Measurements from ENCODE around the gene RAB3C. TPM values are rescaled to one million over a fixed set of nuclear protein-coding genes. Genes with fewer than 3 reads are reported as not detected.

The RAB3C gene
- total RNA-seq, 1 experiment from 2014 or later: not detected

DNA sequence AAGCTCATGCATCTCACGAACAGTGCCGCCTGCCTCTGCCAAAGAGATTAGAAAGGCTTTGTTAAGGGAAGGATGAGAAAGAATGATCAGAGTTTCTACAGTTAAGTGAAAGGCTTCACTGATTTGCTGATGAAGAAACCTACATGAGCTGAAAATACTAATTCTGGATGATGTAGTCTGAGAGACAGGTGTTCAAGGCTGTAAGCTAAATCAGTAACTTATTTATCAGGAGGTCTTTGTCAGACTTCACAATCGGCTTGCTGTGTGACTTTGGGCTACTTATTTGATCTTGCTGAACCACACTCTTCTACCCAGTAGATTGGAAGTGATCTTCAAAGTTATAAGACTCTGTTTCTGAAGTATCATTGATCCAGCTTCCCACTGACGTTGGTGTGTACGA is 264.2 kb downstream of the RAB3C start:
- Histone ChIP-seq H3K4me1 (no peaks in the 10 kb centered on the region), H3K27me3 (no peaks in the 10 kb centered on the region), H3K9me3 (replicated peaks) (no peaks in the 10 kb centered on the region; the same call in 1 of the 2 replicates), H3K36me3 (no peaks in the 10 kb centered on the region), H3K4me3 (no peak overlapping the region), H3K27ac (no peak overlapping the region)
- no peak for DNase-seq

GRCh38 chr5:58849223-58849622 is 266.3 kb downstream of the RAB3C start:
- Histone ChIP-seq H3K27me3 (peaks cover 2% of the 10 kb centered on the region; the same call in 1 of the 2 replicates), H3K36me3 (no peaks in the 10 kb centered on the region), H3K9me3 (replicated peaks) (no peaks in the 10 kb centered on the region), H3K4me1 (no peaks in the 10 kb centered on the region), H3K27ac (no peak overlapping the region), H3K4me3 (no peak overlapping the region)
- no peak for DNase-seq

- peak in 1 of 2 experiments; percentile 59 for DNase-seq
- no peaks in the 10 kb centered on the region for H3K9me3 ChIP-seq (replicated peaks)
- H3K4me1 ChIP-seq: no peaks in the 10 kb centered on the region
- H3K27ac ChIP-seq: no peak overlapping the region
- H3K27me3 ChIP-seq: peaks cover 8% of the 10 kb centered on the region; the same call in 1 of the 2 replicates
- no peaks in the 10 kb centered on the region for H3K36me3 ChIP-seq
- H3K4me3 ChIP-seq: no peak overlapping the region
These were observed 267.2 kb downstream of the RAB3C start for GRCh38 chr5:58849921-58850667.

DNA sequence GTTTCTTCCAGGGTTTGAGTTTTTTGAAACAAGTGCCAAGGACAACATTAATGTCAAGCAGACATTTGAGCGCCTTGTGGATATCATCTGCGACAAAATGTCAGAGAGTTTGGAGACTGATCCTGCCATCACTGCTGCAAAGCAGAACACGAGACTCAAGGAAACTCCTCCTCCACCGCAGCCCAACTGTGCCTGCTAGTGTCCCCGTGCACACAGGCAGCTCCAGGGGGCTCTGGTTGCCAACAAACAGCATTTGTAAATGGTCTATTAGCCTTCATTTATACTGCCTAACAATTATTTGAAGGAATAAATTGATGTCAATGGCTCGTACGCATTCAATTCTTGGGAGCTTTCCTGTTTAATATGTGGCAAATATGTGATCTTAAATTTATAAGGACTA is 268.3 kb downstream of the RAB3C start:
- H3K9me3 ChIP-seq (replicated peaks): no peaks in the 10 kb centered on the region
- H3K27ac ChIP-seq: no peak overlapping the region
- peaks cover 8% of the 10 kb centered on the region; the same call in 1 of the 2 replicates for H3K27me3 ChIP-seq
- H3K4me1 ChIP-seq: no peaks in the 10 kb centered on the region
- no peaks in the 10 kb centered on the region for H3K36me3 ChIP-seq
- no peak overlapping the region for H3K4me3 ChIP-seq
- no peak for DNase-seq

DNA sequence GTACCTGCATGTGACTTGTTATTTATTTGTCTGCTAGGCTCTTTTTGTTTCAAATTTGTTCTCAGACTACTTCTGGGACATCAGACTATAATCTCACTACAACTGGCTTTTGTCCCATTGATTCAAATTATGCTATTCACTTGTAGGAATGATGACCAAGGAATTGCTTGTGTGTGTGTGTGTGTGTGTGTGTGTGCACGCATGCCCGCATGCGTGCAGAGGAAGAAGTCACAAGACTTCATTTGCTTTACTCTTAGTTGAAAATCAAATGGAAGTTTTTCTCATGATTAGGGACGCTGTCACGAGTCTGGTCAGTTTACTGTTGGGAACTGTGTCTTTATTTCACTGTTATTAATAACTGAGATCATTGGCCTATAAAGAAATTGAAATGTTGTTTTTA is 268.7 kb downstream of the RAB3C start:
- H3K4me3 ChIP-seq: no peak overlapping the region
- DNase-seq: no peak
- no peak overlapping the region for H3K27ac ChIP-seq
- H3K36me3 ChIP-seq: no peaks in the 10 kb centered on the region
- no peaks in the 10 kb centered on the region for H3K4me1 ChIP-seq
- H3K27me3 ChIP-seq: peaks cover 8% of the 10 kb centered on the region; the same call in 1 of the 2 replicates
- no peaks in the 10 kb centered on the region for H3K9me3 ChIP-seq (replicated peaks)

DNA sequence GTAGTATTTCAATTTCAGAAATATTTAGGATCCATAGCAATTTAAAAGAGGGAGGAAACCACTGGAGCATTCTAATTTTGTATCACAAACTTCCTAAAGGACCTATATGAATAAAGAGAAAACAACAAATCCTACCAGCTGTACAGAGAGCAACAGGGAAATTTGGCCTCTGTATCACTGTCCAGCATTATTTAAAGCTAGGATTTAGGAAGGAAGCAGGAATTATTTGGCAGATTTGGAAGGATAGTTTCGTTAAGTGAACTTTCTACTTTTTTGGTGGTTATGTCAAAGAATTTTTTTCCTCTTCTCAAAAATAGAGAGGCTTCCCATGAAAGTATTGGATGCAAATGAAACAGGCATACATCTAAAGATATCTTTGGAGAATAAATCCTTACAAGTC is 269.7 kb downstream of the RAB3C start:
- H3K27ac ChIP-seq: no peak overlapping the region
- DNase-seq: no peak
- H3K4me3 ChIP-seq: no peak overlapping the region
- peaks cover 8% of the 10 kb centered on the region; the same call in 1 of the 2 replicates for H3K27me3 ChIP-seq
- H3K9me3 ChIP-seq (replicated peaks): no peaks in the 10 kb centered on the region
- no peaks in the 10 kb centered on the region for H3K4me1 ChIP-seq
- H3K36me3 ChIP-seq: no peaks in the 10 kb centered on the region

- Histone ChIP-seq H3K9me3 (replicated peaks) (no peaks in the 10 kb centered on the region), H3K27ac (no peak overlapping the region), H3K27me3 (peaks cover 8% of the 10 kb centered on the region; the same call in 1 of the 2 replicates), H3K4me3 (no peak overlapping the region), H3K4me1 (no peaks in the 10 kb centered on the region), H3K36me3 (no peaks in the 10 kb centered on the region)
- DNase-seq: no peak
These were observed 271.6 kb downstream of the RAB3C start for GRCh38 chr5:58854441-58854840.

GRCh38 chr5:58855851-58856739 is 273.2 kb downstream of the RAB3C start:
- H3K4me3 ChIP-seq: no peak overlapping the region
- H3K27ac ChIP-seq: no peak overlapping the region
- no peak for DNase-seq
- H3K9me3 ChIP-seq (replicated peaks): no peaks in the 10 kb centered on the region
- no peaks in the 10 kb centered on the region for H3K36me3 ChIP-seq
- H3K4me1 ChIP-seq: no peaks in the 10 kb centered on the region
- peaks cover 11% of the 10 kb centered on the region; the same call in 1 of the 2 replicates for H3K27me3 ChIP-seq

DNA sequence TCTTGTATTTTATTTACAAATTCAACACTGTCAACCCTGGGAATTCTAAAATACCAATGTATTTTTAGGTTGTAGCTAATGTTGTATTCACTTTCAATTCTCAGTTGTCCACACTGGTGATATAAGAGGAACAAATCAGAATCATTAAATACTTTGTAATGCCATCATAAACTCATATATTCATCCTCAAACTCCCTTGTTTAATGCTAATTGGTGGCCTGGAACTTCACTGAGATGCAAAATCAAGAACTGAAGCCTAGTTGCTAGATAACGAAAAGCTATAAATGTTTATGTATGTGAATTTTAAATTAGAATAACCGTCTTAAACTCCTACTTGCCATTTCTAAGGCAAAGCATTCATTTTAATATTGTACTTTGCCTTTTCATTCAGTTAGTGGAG is 274.7 kb downstream of the RAB3C start:
- Histone ChIP-seq H3K4me3 (no peak overlapping the region), H3K4me1 (no peaks in the 10 kb centered on the region), H3K27me3 (peaks cover 11% of the 10 kb centered on the region; the same call in 1 of the 2 replicates), H3K36me3 (no peaks in the 10 kb centered on the region), H3K9me3 (replicated peaks) (no peaks in the 10 kb centered on the region), H3K27ac (no peak overlapping the region)
- DNase-seq: no peak

DNA sequence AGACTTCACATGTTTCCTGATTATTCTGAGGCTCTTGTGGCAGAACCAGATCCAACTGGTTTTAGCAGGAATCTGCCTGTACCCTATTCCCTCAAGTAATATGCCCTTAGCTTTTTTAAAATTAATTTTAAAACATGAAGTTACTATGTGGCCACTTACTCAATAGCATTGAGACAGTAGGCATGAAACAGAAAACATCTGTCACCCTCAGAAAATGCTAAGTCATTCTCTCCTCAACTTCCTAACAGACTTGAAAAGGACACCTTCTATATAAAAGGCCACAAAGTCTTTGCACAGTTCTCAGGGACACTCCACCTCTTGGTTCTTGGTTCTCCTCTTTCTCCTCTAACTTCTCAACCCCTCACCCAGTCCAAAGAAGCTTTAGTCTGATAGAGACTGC is 277.8 kb downstream of the RAB3C start:
- no peak for DNase-seq
- Histone ChIP-seq H3K9me3 (replicated peaks) (no peaks in the 10 kb centered on the region), H3K27ac (no peak overlapping the region), H3K4me3 (no peak overlapping the region), H3K4me1 (no peaks in the 10 kb centered on the region), H3K27me3 (peaks cover 8% of the 10 kb centered on the region; the same call in 1 of the 2 replicates), H3K36me3 (no peaks in the 10 kb centered on the region; the same call in 1 of the 2 replicates)

DNA sequence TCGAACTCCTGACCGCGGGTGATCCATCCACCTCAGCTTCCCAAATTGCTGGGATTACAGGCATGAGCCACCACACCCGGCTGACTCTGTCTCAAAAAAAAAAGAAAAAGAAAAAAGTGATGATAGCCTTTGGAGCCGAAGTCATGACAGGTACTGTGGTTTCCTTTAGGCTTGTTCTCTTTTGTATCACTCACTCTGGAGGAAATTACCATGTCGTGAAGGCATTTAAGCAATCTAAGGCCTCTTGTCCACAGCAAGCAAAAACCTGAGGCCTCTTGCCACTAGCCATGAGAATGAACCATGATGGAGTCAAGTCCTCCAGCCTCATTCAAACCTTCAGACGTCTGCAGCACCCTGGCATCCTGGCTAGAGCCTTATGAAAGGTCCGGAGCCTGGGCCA is 286.1 kb downstream of the RAB3C start:
- H3K4me3 ChIP-seq: no peak overlapping the region
- DNase-seq: no peak
- H3K9me3 ChIP-seq (replicated peaks): no peaks in the 10 kb centered on the region
- no peaks in the 10 kb centered on the region for H3K36me3 ChIP-seq
- no peak overlapping the region for H3K27ac ChIP-seq
- peaks cover 21% of the 10 kb centered on the region for H3K4me1 ChIP-seq
- H3K27me3 ChIP-seq: no peaks in the 10 kb centered on the region

DNA sequence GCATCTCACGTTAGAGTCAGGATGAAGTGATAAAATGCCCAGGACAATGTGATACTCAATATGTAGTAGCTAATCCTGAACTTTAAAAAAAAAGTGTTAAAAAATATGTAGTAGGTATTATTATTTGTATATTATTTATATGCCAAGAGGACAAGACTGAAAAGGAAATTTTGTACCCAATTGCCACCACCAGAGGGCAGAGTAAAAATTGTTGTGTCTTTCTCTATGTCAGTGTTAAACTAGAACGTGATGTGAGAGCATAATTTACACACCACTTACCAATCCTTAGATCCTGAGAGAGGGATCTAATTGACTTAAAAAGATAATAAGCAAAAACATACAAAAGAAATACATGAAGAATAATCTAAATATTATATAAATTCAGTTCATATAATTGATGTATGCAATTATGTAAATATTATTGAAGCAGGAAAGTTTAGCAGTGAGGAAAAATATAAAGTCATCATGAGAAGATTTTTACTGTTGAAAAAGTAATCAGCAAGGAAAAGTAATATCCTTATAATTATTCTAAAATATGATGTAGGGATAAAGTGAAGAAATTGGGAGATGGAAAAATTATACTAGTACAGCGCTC is 288.9 kb downstream of the RAB3C start:
- DNase-seq: peak in 1 of 2 experiments; percentile 72

DNA sequence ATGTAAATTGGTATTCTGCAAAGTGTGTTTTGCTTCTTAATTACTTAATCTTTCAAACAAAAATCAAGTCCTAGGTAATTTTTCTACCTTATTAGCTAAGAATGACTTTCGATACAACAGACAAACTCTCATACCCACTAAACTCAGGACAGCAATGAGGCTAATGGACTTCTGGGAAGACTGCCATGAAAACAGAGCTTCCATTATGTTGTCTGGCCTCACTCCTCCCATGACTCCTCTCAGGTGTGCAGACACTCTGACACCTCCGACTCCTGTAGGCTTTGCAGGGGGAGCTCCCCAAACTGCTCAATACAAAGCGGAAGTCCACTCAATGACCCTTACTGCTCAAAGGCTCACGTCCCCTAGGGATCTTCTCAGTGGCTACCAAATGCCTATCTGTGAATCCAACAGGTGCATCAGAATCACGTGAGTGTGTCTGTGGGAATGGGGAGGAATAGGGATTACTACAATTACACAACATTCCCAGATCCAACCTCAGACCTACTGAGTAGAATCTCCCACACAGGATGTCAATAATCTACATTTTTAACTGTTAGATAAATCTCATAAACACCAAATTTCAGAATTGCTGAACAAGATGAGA is 289.9 kb downstream of the RAB3C start:
- Histone ChIP-seq H3K27me3 (no peaks in the 10 kb centered on the region), H3K27ac (peak overlapping the region; percentile 50; the same call in 1 of the 2 replicates), H3K4me3 (no peak overlapping the region), H3K4me1 (peaks cover 25% of the 10 kb centered on the region), H3K9me3 (replicated peaks) (no peaks in the 10 kb centered on the region), H3K36me3 (no peaks in the 10 kb centered on the region)
- peak; percentile 66 to 86 for DNase-seq

More for the DNA sequence above, 288.9 kb downstream of the RAB3C start:
- no peaks in the 10 kb centered on the region for H3K27me3 ChIP-seq
- no peak overlapping the region for H3K27ac ChIP-seq
- no peaks in the 10 kb centered on the region for H3K9me3 ChIP-seq (replicated peaks)
- H3K4me1 ChIP-seq: peaks cover 25% of the 10 kb centered on the region
- no peaks in the 10 kb centered on the region for H3K36me3 ChIP-seq
- no peak overlapping the region for H3K4me3 ChIP-seq

DNA sequence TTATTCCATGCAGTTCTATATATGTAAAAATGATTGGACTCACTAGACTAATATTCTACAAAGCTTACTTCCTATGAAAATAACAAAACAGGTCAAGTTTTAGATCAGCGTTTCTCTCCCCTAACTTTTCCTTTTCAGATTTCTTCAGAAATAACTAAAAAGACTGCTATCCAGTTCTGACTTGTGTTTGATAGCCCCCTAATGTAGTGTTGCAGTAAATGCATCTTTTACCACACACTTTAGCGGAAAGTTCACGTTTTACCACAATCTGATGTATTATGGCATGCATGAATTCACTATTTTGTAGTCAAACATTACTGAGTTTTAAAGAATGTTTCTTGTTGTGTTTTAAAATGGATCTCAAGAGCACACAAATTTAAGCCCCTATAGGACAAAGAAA is 292.7 kb downstream of the RAB3C start:
- Histone ChIP-seq H3K27me3 (no peaks in the 10 kb centered on the region), H3K4me3 (no peak overlapping the region), H3K4me1 (peaks cover 25% of the 10 kb centered on the region), H3K36me3 (no peaks in the 10 kb centered on the region), H3K27ac (no peak overlapping the region), H3K9me3 (replicated peaks) (no peaks in the 10 kb centered on the region)
- DNase-seq: no peak

All from SJCRH30 (cell line).